GM19372 (cell line): ENCODE data around the gene TFDP2.
"Not testable (repeated sequence)": the region's sequence is repeated elsewhere in the genome, so short reads cannot be mapped to it uniquely, and the experiment has no call there.

Experiments used
- ATAC-seq: cut with Tn5 transposase; IDR thresholded peaks from one replicate; pipeline ENCODE4 v1.9.1; 2021; ENCODE audit warnings: mild to moderate bottlenecking, low read depth, moderate library complexity; ENCODE audit not compliant: unreplicated experiment

The TFDP2 gene

DNA sequence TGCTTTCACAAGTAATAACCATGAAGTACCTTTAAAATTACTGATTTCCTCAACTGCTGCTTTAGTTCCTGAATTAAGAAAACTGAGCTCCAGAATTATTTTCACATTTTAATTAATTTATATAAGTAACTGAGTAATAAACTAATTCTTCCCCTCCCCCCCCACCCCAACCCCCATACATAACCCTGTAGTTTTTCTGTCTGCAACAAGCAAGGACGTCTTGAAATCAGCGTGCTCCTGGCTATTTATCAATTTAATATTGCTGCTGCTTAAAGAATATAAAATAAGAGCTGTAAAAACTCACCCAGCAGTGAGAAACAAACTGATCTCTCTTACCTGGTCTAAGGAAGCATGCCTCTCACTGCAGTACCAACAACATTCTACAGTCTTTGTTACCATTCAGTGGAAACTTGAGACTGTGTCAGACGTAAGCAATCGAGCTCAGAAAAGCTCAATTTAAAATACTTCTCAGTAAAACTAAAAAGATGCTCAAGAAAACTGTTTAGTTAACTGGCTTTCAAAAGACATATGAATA is 121.0 kb downstream of the TFDP2 start:
- ATAC-seq = no peak

DNA sequence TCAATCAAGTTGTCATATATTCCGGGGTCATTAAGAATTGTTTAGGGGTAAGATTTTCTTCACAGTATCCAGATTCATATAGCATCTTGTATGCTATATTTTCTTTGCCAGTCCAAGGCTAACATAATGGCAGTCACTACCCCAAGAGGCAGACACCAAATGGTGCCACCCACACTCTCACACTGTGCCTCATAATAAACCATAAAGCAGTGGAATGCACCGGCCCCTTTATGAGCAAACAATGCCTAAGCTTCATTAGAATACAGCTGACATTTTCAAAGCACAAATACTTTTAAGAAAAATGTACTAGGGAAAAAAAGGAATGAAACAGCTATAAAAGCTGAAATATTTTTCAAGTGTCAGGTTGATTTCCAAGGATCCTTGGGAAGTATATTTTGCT is 121.6 kb downstream of the TFDP2 start:
- ATAC-seq = peak; percentile 58

DNA sequence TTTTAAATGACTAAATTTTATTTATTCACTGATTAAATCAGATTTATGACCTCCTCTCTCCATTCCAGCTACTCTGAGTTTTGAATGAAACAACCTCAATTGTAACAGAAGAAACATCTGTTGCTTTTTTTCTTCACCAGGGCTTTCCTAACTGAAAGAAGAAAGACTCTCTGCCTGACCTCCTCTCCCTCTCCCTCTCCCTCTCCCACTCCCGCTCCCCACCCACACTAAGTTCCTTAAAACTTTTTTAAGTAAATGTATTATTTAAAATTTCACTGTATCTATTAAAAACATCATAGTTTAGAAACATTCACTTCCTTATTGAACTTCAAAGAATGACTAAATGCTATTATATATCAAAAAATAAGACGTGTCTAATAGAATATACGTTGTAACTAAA is 122.0 kb downstream of the TFDP2 start:
- ATAC-seq = no peak

DNA sequence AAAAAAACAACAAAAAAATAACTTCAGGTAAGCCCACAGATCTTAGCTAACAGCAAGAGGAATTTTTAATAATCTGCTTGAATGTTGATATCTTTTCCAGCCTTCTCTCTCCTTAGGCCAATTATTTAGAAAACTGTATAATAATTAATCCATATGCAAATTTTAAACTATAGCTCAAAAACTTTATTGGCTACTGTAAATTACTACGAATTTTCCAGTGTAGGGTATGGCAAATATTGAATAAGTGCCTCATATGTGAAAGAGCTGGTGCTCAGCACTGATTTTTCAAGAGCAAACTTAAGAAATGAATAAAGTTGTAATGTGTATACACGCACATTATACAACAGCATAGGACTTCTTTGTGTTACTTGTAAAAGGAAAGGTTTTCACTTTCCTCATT is 123.0 kb downstream of the TFDP2 start:
- ATAC-seq = no peak

DNA sequence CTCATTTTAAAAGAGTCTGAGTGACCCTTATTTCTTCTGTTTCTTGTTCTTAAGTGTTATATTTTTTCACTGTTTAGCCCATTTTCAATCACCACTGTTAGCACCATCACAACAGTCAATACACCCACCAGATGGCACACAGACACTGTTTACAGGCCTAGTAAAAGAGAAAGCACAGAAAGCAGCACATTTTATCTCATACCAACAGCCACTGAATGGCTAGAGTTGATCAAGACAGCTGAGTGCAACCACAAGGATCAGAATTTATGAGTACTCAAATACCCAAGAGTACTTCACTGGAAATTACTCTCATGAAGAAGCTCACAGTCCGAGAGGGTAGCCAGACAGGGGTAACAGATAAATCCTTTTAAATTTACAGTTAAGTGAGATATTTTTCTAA is 127.0 kb downstream of the TFDP2 start:
- peak; percentile 64 for ATAC-seq

DNA sequence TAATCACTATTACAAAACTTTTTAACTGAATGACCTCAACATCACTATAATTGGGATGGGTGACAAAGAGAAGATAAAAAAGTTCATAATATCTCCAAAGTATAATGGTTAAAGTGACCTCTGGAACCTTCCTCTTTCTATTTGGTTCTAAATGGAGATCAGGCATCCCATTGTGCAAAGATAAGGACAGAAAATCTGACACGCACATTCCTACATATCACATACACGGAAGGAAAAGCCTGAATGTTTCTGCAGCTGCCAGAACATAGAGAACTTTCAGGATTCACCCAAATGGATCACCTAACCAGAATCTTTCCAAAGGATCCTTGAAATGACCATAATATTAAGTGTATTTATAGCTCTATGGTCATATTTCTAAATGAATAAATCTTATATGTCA is 128.2 kb downstream of the TFDP2 start:
- ATAC-seq = no peak

DNA sequence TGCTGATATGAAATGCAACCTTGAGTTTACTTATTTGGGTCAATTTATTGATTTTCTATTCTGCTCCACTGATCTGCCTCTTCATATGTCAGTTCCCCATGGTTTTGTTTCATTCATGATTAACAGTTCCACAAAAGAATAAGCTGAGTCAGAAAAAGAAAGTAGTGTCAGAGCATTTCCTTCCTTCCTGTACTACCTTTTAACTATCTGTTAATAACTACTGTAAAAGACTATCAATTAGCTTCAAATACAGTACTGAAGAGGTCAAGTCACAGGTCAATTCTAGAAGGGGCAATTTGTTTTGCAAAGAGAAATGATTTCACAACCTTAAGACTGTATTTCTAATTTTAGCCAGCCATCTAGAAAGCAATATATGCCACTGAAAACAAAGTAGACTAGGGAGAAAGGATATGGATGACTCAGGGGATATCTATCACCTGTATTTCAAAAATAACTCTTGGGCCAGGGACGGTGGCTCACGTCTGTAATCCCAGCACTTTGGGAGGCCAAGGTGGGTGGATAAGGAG is 129.5 kb downstream of the TFDP2 start:
- peak; percentile 62 for ATAC-seq

DNA sequence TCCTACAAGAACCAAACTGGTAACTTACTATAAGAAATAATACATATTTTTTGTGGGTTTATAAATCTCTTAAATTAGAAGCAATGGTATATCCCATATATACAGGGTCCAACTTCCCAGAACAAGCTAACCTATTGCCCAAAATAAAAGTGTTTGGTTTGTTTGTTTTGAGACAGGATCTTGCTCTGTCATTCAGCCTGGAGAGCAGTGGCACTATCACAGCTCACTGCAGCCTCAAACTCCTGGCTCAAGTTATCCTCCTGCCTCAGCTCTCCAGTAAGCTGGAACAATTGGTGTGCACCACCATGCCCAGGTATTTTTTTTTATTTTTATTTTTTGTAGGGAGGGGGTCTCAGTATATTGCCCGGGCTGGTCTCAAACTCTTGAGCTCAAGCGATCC is 135.4 kb downstream of the TFDP2 start:
- no peak for ATAC-seq

DNA sequence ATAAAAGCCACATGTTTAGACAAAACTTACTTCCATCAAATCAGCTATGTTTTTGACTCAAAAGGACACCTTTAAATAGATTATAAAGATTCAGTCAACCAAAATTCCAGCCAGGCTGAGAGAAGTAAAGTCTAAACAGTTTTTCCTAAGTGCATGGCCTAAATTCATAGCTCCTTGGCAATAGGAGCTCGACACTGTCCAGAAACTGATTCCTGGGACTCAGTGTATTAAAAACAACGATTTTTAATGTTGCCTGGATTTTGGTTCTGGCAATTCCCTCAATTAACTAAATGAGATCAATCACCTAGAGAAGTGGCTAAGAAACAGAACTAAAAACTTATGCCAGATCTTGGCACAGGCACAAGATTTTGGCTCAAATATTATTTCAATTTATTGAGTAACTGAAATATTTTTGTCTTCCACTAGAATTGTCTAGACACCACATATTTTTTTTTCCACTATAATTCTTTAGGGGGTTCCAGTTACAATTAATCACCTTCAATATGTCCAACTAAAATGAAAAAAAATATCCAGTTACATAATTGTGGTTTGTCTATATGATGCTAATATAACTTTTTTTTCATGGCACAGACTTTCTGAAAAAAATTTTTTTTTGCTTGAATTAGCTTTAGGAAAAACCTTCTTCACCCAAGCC is 135.9 kb downstream of the TFDP2 start:
- ATAC-seq = no peak

DNA sequence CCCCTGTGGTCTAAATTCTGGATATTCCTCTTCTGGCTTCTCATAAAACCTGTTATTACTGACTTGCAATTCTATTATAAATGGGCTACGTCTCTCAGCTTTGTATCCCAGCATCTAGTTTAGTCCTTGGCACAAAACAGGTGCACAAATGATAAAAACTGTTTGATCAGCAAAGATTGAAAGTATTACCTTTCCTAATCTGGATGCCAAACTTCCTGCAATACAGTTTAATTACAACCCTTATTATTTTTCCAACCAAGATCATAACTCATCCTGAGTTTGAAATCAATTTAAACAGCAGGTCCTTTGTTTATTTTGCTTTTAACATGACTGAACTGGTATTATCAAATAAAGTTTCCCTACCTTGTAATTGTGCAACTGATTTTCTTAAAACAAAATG is 140.3 kb downstream of the TFDP2 start:
- no peak for ATAC-seq

DNA sequence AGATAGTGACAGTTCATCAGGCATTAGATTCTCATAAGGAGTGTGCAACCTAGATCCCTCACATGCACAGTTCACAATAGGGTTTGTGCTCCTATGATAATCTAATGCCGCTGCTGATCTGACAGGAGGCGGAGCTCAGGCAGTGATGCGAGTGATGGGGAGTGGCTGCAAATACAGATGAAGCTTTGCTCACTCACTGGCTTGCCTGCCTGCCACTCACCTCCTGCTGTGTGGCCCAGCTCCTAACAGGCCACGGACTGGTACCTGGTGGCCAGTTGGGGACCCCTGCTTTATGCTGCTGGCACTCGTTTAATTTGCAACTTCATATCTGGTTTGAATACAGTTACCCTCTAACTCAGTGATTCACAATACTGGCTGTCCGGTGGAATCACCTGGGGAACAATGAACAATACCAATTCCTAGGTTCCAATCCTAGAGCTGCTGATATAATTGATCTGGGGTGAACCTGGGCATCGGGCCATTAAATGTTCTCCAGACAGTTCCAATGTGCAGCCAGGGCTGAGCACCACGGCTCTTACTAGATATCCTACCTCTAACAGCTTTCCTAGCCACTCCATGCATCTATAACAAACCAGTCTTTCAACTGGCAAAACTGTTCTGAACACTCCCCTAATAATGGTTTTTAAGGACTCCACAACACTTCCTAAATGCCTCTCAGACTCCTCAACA is 141.5 kb downstream of the TFDP2 start:
- ATAC-seq = no peak

DNA sequence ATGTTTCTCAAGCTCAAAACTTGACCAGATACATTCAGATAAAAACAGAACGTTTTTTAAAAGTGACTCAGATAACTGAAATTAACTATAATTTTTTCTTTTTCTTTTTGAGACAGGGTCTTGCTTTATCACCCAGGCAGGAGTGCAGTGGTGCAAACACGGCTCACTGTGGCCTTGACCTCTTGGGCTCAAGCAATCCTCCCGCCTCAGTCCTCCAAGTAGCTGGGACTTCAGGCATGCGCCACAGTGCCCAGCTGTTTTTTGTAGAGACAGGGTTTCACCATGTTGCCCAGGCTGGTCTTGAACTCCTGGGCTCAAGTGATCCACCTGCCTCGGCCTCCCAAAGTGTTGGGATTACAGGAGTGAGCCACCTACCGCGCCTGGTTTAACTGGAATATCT is 144.4 kb downstream of the TFDP2 start:
- not testable (repeated sequence) for ATAC-seq

DNA sequence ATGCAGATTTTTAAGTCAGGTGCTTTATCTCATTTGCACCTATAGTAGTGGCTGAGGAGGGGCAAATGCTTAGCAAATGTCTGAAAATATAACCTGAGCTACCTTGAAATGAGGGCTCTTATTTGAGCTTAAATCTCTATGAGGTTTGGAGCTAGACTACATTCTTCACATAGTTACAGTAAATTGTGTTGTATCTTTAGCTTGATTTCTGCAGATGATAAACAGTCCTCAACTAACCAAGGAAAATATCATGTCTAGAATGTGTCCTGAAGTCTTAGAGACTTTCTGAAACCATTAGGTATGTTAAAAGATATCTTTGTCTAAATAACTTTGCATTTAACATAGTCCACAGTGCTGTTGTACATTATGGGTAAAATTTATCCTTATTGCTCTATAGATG is 145.3 kb downstream of the TFDP2 start:
- ATAC-seq = no peak

DNA sequence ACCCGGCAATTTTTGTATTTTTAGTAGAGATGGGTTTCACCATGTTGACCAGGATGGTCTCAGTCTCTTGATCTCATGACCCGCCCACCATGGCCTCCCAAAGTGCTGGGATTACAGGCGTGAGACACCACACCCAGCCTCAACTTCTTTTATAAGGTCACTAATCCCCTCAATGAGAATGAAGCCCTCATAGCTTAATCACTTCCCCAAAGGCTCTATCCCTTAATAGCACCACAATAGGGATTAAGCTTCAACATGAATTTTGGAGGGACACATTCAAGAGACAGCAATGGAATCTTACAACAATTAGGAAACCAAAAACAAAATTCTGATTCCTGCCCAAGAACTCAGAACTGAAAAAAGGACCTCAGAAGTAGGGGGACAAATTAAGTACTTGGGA is 146.1 kb downstream of the TFDP2 start:
- no peak for ATAC-seq

DNA sequence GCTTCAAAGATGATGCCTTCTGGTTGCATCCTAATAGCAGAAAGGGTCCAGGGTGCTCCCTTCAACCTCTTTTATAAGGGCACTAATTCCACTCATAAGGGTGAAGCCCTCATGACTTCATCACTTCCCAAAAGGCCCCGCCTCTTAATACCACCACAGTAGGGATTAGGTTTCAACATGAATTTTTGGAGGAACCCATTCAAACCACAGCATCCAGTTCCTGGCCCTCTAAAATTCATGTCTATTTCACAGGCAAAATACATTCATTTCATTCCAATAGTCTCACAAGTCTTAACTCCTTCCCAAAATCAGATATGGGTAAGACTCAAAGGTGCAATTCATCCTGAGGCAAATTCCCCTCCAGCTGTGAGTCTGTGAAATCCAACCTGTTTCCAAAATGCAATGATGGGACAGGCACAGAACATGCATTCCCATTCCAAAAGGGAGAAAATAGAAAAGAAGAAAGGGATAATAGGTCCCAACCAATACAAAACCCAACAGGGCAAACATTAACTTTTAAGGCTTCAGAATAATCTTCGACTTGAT is 148.9 kb downstream of the TFDP2 start:
- ATAC-seq = no peak

DNA sequence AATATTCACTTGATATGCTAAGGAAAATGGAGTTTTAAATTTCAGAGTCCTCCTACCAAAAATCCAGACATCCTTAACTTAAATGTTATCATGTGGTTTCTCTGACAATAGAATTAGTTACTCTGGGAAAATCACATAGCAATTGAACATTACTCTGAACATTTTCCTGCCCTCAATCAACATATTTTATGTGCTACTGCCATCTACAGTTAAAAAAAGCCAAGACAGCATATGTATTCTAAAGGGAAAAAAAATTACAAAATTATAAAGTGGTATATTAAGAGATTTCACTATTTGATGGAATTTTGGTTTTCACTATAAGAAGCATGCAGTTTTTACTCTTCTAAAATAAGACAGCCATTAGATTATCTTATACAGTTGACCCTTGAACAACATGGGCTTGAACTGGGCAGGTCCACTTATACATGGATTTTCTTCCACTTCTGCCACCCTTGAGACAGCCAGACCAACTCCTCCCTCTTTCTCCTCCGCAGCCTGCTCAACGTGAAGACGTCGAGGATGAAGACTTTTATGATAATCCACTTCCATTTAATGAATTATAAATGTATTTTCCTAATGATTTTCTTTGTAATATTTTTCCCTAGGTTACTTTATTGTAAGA is 150.6 kb downstream of the TFDP2 start:
- no peak for ATAC-seq

DNA sequence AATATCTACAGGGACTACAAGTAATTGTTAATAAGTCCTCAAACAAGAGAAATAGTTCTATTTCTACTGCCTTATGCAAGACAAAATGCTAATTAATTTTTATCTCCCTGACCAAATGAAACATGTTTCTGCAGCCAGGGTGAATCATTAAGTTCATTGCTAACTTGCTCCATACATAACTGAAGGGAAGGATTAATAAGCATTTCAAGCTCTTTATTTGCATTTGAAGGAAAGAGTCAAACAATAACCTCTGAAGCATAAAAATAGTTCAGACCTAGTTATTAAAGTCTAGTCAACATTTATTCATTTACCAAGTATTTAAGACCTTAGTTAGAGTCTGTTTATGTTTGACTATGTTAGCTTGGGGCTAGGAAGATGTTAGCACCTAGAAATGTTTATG is 152.9 kb downstream of the TFDP2 start:
- ATAC-seq = no peak

DNA sequence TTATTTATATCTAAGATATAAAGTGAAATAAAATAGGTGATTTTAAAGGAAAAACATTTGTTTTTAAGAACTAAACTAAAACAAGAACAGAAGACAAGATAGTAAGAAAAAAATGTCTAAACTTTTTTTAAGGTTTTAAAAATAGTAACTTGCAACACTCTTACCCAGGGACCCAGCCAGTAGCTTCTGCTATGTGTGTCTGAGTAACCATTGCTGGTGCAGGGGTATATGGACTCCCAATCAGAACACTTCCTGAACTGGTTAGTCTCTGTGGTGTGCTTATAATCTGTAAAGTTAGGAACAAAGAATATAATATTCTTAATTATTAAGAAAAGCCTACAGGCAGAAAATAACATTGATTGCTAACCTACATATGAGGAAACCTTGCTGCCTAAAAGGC is 154.5 kb downstream of the TFDP2 start:
- no peak for ATAC-seq

DNA sequence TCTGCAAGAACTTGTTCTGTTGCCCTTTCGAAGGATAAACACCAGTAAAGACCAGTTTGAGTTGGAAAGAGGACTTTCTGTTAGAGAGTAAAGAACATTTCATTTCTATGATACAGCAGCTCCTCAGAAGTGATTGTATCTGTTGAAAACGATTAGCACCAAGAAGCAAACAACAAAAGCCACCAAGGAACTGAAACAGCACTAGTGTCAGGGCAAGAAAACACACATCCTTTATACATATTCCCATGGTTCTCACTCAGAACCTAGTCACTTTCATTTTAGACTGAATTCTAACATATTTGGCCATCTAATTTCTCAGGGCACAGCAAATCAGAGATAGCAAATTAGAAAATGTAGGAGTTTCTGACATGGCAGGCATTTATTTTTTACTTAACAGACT is 156.8 kb downstream of the TFDP2 start:
- ATAC-seq = no peak

DNA sequence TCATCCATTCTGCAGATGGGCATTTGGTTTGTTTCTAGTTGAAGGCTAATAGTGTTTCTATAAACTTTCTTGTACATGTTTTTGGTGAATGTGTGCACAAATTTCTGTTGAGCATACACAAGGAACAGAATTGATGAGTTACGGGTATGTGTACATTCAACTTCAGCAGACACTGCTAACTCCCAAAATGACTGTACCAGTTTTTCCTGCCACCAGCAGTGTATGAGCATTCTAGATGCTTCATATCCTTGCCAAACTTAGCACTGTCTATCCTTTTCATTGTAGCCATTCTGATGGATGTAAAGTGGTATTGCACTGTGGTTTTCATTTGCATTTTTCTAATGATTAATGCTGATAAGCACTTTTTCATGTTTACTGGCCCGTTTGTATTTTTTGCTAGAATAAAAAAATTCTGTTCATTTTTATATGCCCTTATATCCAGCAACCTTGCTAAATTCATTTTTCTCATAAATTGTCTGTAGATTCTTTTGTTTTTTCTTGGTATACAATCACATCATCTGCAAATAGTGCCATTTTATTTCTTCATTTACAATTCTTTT is 162.7 kb downstream of the TFDP2 start:
- no peak for ATAC-seq

DNA sequence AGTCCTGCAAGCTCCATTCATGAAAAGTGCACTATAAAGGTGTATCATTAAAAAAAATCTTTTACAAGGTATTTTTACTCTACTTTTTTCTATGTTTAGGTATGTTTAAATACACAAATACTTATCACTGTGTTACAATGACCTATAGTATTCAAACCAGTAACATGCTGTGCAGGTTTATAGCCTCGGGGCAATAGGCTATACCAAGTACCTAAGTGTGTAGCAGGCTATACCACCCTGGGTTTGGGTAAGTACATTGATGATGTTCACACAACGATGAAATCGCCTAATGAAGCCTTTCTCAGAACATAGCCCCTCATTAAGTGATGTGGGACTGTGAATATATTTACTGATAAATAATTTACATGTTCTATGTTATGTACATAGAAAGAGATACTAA is 168.3 kb downstream of the TFDP2 start:
- ATAC-seq = no peak
